NCI-H2029 (cell line): ENCODE results near the gene GPR78.
A peak's percentile ranks its signal among the peaks of the same experiment; 100 is the strongest.

ENCODE experiments used
- DNase-seq: peaks from one replicate; lab custom pipeline; 2025; lab: John Stamatoyannopoulos, UW

The GPR78 gene, protein sequence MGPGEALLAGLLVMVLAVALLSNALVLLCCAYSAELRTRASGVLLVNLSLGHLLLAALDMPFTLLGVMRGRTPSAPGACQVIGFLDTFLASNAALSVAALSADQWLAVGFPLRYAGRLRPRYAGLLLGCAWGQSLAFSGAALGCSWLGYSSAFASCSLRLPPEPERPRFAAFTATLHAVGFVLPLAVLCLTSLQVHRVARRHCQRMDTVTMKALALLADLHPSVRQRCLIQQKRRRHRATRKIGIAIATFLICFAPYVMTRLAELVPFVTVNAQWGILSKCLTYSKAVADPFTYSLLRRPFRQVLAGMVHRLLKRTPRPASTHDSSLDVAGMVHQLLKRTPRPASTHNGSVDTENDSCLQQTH

DNA sequence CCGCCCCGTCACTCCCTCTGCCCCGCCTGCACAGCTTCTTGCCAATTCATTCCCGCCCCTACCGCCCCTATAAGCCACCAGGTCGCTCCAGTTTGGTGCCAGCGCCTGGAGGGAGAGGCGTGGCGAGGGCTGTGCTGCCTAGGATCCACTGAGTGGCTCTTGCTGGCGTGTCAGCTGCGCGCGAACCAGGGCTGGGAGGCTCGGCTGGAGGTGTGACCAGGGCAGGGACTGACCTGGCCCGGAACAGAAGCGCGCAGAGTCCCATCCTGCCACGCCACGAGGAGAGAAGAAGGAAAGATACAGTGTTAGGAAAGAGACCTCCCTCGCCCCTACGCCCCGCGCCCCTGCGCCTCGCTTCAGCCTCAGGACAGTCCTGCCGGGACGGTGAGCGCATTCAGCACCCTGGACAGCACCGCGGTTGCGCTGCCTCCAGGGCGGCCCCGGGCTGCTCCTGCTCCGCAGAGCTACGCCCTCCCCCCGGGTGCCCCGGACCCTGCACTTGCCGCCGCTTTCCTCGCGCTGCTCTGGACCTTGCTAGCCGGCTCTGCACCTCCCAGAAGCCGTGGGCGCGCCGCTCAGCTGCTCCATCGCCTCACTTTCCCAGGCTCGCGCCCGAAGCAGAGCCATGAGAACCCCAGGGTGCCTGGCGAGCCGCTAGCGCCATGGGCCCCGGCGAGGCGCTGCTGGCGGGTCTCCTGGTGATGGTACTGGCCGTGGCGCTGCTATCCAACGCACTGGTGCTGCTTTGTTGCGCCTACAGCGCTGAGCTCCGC is at the start of gene GPR78:
TSS of gene GPR78 (plus strand) at position 72 of the 773 bp plus-strand sequence. CDS start at position 663, 591 bp downstream.
- no peak for DNase-seq

DNA sequence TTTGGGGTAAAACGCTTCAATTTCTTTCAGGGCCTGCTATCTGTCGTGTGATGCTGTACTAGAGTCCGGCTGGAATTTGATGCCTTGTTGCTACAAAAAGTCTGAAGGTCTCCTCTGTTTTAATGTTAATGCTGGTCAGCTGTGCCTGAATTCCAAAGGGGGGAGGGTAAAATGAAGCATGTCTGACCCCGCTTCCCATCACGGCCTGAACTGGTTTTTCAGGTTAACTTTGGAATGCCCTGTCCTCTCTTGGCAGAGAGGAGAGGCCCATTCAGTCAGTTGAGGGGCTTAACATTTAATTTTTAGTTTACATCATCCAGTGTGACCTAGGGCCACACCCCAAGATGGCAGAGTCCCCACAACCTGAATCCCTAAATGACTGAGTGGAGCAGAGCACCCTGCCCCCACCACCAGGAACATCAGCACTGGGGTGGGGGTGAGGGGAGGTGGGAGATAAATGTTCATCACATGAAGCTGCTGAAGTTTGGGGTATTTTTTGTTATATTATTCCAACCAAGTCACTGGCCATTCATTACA is 47.9 kb upstream of the GPR78 start:
- no peak for DNase-seq

DNA sequence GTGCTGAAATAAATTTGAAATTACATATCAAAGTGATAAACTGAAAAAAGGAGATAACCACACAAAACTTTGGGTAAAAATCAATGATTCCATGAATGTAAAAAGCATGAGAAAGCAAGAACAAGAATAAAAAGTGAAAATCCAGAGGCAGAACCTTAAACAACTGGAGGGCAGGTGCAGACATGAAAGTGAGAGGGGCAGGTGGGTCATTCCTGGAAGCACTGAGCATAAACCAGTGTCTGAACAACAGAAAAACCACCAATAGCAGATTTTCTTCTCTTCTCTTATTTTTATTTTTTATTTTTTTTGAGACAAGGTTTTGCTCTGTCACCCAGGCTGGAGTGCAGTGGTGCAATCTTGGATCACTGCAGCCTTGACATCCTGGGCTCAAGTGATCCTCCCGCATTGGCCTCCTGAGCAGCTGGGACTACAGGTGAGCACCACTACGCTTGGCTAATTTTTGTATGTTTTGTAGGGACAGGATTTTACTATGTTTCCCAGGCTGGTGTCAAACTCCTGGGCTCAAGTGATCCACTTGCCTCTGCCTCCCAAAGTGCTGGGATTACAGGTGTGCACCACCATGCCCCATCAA is 46.8 kb upstream of the GPR78 start:
- no peak for DNase-seq

DNA sequence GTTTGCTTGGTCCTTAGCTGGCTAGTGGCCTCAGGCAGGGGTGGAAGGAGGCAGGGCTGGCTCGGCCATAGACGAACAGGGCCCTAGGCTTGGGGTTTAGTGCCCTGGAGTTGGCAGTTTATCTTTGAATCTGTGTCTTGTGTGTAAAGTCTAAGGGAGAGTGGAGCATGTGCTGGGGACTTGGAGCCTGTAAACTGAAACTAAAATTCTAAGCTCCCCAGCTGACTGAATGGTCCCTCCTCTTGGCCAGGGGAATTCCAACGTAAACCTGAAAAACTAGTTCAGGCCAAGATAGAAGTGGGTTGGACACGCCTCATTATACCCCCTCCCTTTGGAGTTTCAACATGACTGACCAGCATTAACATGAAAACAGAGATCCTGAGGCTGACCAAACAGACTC is 46.1 kb upstream of the GPR78 start:
- DNase-seq = peak; percentile 6

DNA sequence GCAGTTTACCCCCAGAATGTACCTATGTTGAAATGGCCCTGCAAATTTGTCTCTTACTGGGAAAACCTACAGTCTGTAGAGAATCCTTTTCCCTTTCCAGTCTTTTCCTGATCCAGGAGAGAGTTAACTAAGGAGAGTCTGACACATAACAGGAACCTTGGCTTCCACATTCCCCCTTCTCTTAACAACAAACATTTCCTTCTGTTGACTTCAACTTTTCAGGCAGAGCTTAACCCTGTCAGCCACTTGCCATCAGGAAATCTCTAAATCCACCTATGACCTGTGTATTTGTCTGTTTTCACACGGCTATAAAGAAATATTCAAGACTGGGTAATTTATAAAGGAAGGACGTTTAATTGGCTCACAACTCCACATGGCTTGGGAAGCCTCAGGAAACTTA is 45.6 kb upstream of the GPR78 start:
- no peak for DNase-seq

DNA sequence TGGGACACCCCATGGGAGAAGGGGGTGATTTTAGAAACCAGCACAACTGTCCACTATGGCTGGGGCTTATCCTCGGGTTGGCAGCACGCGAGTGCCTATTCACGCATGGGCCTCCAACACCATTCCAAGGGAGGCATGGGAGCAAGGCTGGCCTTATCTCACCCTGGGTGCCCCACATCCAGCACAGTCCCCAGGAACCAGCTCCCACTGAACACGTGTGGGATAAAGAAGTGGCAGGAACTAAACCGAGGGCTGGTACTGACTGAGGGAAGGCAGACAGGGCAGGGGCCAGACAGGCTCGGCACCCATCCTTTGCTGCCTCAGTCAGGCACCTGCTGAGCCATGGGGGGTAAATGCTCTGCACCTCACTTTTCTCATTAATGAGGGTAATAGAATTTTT is 43.7 kb upstream of the GPR78 start:
- no peak for DNase-seq

DNA sequence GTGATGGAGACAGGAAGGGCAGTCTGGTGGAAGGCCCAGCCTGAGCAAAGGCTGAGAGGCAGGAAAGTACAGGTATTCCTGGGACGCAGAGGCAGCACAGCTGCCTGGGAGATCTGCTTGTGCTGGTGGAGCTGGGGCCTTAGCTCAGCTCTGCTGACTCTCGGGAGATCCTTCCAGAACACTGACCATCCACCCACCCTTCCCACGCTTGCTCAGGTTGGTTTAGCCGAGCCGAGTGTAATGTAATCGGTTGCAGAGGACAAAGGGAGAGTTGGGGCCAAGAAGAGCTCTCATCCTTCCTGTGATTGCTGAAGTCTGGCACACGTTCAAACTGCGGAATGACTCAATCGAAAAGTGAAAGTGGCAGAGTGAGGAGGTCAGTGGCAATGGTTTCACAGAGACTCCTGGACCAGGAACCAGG is 43.1 kb upstream of the GPR78 start:
- peak; percentile 78 for DNase-seq

DNA sequence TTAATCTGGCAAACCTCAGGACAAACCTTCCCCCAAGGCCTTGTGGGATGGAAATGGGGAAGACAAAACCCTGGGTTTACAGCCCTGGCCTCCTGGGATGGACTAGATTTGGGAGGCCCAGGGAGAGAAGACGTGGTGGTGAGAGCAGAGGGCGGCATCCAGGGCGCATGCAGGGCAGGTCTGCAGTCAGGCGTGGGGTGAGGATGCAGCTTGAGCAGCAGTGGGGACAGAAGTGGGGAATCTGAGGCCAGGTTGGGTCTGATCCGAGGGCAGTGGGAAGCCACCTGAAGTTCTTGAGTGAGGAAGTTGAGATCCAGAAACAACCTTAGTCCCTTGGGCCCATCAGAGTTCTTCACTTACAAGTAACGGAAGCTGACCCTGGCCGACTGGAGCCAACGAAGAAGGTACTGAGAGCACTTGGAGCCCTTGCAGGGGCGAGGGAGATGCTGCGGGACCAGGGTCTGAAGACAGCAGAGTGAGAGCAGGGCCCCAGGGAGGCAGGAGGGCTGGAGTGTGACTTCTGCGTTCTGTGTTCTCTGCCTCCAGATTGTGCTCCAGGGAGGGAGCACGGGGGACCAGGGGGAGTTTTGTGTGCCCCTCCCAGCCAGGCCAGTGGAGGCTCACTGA is 42.0 kb upstream of the GPR78 start:
- no peak for DNase-seq

DNA sequence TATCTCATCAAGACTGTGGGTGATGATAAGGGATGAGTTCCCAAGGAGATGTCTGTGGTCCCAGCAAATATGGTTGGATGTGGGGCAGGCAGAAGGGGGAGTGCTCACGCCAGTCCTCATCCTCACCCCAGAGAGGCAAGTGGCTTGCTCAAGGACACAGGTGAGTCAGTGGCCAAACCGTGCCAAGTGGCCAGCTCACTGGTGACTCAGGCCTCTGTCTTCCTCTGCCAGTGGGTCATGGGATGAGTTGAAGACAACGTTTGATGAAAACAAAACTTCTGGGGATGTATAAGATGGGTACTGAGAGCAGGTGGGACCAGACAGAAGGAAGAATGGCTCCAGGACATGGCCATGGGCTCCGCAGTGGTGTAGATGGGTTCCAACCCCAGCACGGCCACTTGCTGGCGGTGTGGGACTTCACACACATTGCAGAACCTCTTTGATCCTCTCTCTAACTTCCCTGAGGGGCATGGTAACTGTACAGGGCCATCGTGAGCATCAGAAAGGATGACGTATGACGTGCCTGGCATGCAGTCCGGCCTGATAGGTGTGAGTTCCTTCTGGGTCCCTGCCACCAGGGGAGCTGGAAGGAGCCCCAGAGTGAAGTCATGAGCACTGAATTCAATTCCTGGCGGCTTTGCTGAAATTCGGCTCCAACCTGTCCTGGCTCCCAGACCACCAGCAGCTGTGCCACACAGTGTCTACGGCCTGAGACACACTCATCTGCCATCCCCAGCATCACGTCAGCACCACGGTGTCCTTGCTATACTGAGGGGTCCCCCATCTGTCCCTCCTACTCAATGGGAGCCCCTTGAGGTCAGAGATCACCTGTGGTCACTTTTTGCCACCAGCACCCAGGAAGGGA is 41.3 kb upstream of the GPR78 start:
- DNase-seq = no peak

DNA sequence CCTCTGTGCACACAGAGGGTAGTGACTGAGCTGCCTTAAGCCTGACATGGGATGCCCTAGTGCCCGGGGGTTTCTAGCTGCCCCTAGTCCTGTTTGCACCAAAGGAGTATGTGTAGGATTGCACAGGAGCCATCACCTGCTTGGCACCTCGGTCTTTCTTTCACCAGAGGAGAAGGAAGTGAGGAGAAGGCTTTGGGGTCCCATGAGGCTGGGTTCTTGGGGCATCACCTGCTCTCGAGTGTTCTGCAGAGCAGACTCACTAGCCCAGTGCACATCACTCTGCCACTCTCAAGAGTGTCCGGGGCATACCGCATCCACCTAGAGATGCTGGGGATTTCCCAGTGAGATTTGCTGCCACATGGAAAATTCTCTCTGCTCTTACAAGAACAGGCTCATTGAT is 40.5 kb upstream of the GPR78 start:
- no peak for DNase-seq

DNA sequence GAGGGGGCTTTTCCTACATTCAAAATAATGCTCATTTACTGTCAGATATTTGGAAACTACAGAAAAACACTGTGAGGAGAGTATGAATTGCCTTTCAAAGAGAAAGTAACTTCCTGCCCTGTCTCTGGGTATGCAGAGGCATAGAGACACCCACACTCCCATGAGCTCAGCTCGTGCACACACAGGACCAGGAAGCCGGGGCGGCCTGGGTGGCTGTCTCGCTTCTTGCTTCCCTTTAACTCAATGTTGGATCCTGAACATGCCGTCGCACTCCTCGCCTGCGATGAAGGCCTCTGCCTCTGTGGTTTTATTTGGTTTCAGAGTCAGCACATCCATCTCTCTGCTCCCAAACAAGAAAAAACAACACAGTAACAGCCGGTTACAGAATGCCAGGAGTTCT is 40.1 kb upstream of the GPR78 start:
- no peak for DNase-seq

DNA sequence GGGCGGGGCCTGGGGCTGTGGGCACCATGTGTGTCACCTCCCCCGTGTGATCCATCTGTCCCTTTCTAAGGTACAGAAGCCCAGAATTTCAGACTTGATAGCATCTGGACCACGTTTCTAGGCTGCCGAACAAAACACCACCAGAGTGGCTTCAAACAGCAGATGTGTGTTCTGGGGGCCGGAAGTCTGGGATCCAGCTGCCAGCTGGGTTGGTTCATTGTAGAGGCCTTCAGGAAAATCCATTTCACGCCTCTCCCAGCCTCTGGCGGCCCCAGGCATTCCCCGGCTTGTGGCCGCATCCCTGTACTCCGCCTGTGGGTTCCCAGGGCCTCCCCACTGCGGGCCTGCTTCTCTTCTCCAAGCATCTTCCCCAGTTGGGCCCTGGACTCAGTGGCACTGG is 39.6 kb upstream of the GPR78 start:
- DNase-seq = no peak

DNA sequence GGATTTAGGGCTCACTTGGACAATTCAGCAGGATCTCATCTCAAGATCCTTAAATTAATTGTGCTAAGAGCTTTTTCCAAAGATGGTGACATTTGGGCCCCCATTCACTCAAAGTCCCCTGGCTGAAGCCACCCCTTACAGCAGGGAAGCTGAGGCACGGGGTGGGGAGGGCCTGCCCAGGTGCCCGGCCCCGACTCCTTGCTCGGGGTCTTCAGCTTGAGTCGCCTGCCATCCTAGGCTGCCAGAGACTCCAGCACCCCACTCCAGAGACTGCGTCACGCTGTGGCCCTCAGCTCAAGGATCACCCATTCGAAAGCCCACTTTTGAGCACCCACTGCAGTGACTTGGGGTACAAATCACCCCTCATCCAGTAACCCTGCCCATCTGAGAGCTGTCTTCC is 39.2 kb upstream of the GPR78 start:
- DNase-seq = no peak

DNA sequence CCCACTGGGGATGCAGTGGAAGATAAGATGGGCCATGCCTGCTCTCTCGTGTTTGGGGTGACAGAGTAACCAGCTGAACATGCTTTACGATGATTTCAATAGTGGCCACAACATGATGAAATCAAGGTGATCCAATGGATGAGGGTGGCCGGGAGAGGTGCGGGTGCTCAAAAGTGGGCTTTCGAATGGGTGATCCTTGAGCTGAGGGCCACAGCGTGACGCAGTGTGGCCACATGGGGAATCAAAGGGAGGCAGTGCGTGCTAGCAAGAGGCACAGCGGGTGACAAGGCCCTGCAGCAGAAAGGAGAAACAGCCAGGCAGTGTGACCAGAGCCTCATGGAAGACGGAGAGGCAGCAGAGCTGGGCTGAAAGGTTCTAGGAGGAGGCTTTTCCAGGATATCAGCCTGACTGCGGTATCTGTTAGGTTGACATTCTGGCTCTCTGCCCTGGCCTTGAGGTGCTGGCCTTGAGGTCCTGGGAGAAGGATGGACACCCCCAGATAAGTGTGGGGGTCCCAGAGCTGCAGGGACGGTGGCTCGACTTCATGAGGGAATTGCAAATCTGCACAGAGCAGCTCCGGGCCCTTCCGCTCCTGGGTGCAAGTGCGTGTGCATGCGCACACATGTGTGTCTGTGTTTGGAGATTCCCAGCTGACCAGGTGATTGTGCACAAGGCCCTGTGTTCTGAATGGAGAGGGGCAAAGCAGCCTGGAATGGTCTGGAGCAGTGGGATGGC is 38.0 kb upstream of the GPR78 start:
- DNase-seq = no peak

DNA sequence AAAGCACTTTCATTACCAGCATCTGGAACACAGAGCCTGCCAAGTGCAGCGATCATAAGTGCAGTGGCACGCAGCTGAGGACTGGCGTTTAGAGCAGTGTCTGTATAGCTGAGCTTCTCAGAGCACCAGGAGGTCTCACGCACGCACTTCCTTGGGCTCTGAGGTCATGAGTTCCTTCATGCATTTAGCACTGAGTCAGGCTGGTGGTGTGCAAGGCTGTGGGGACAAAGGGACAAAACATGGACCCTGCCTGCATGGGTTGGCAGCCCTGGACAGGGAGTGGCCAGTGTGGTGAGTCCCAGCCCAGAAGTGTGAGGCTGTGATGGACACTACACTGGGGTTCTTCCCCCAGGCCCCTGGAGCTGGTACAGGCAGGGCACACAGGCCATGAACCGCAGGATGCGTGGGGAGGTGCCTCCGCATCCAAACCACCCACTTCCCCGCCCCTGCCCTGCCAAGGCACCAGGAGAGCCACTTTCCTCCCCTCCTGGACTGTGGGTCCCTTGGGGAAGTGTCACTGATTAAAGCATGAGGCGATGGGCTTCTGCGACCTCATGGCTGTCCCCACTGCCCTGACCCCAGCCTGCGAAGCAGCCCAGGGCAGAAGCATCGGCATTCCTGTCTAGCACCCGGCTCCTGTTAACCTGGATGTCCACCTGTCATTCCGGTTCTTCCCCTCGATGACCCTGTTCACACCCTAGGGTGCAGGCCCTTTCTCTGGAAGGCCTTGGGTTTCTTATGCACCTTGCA is 37.2 kb upstream of the GPR78 start:
- no peak for DNase-seq

DNA sequence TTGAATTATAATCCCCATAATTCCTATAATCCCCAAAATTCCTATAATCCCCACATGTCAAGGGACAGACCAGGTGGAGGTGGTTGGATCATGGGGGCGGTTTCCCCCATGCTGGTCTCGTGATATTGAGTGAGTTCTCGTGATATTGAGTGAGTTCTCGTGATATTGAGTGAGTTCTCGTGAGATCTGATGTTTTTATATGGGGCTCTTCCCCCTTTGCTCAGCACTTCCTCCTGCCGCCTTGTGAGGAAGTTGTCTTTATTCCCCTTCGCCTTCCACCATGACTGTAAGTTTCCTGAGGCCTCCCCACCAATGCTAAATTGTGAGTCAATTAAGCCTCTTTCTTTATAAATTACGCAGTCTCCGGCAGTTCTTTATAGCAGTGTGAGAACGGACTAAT is 36.6 kb upstream of the GPR78 start:
- no peak for DNase-seq

DNA sequence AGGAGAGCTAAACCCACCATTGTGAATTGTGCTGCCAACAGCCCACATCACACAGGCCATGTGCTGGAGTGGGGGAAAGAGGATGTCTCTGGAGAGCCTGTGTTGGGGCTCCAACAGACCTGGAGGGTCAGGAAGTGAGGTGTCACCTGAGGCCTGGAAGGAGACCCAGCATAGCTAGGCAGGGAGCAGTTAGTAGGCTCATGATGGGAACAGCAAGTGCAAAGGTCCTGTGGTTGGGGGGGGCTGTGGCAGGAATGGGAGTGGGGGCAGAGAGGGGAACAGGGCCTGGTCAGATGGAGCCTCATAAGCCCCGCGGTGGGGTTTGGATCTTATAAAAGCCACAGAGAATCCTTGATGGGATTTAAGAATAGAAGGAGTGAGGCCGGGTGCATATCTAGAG is 35.9 kb upstream of the GPR78 start:
- DNase-seq = no peak

DNA sequence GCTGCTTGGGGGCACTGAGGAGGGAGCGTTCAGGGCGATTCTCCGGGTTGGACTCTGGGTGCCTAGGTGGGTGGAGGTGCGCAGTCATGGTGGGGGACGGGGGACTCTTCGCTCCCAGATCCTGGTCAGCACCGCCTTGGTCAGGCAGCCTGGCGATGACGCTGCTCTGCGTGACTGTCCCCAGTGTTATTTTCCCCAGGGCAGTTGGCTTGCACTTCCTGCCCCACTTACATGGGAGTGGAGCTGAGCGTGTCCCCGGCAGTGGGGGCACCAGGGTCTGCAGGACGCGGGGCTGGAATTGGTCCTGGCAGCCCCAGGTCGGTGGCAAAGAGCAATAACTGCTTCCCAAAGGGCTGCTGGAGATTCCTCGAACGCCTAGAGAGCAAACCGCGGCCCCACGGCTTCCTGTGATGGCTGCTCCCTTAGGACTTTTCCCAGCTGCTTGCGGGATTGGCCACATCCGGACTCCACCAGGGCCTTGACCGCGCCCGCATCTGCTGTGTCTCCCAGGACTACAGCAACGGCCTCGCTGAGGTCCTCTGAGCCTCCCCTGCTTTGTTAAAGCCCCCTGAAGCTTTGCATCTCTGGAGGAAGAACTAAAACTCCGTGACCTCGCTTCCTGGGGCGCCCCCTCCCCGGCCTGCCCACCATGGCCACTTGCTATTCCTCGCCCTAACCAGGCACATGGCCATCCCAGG is 35.3 kb upstream of the GPR78 start:
- DNase-seq = no peak

DNA sequence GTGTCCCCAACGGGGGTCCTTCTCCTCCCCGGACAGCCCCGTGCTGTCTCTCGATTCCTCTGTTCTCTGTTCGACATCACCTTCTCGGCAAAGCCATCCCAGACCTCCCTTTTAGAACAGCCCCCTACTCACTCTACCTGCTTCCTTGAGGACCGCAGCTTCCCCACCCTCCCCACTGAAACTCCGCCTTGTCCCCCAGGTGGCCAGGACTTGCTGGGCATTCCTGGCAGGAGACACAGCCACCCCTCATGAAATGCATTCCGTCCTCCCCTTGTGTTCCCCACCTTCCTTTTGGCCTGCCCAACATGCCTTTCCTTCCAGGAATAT is 34.8 kb upstream of the GPR78 start:
- DNase-seq = no peak

DNA sequence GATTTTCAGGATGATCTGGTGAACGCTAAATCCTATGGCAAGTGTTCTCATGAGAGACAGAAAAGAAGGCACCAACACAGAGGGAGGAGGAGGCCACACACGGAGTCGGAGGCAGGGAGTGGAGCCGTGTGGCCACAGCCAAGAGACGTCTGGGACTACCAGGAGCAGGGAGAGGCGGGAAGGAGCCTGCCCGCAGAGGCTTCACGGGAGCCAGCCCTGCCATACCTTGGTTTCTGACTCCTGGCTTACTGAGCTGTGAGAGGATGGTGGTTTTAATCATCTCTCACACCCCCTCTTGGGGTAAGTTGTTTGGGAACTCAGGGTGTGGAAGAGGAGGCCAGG is 33.5 kb upstream of the GPR78 start:
- DNase-seq = no peak
